RWPE2 (cell line): Measurements from ENCODE around the gene CTAG1B.
"Not testable (repeated sequence)": the region's sequence is repeated elsewhere in the genome, so short reads cannot be mapped to it uniquely, and the experiment has no call there.

Source experiments
- ATAC-seq: fragments of 200-7000 bp; cut with Tn5 transposase; 3 replicates; pipeline ENCODE4 v1.9.1; 2021; ENCODE audit warnings: low read depth
- DNase-seq: peaks from one replicate; pipeline ENCODE4 v3.0.0-alpha.2; 2020; ENCODE audit warnings: low spot score
- H3K27ac ChIP-seq: fragments of 450-650 bp; 2 replicates; pipeline ENCODE4 v1.5.1; 2017; ENCODE audit warnings: mild to moderate bottlenecking; ENCODE audit not compliant: poor library complexity, severe bottlenecking
- H3K27me3 ChIP-seq: fragments of 250-450 bp; sonication (Bioruptor Pico); 2 replicates; pipeline ENCODE4 v1.5.1; 2021; ENCODE audit warnings: mild to moderate bottlenecking, moderate library complexity; ENCODE audit not compliant: insufficient read depth, poor library complexity, severe bottlenecking
- H3K36me3 ChIP-seq: fragments of 250-450 bp; sonication (Bioruptor Pico); 2 replicates; pipeline ENCODE4 v1.5.1; 2020; ENCODE audit warnings: low read depth, mild to moderate bottlenecking, moderate library complexity
- H3K4me1 ChIP-seq: fragments of 250-450 bp; sonication (Bioruptor Pico); 2 replicates; pipeline ENCODE4 v1.5.1; 2021; ENCODE audit warnings: mild to moderate bottlenecking, moderate library complexity; ENCODE audit not compliant: insufficient read depth, poor library complexity, severe bottlenecking
- H3K4me3 ChIP-seq: fragments of 250-450 bp; sonication (Bioruptor Pico); 2 replicates; pipeline ENCODE4 v1.5.1; 2021; ENCODE audit warnings: mild to moderate bottlenecking, moderate library complexity; ENCODE audit not compliant: severe bottlenecking
- H3K9me3 ChIP-seq: fragments of 250-450 bp; sonication (Bioruptor Pico); 2 replicates; pipeline ENCODE4 v1.5.1; 2021; ENCODE audit warnings: mild to moderate bottlenecking, moderate library complexity; ENCODE audit not compliant: severe bottlenecking
- TF ChIP-seq, protein P1 (sequence below): fragments of 450-650 bp; IDR thresholded peaks from one replicate; pipeline ENCODE4 v1.5.1; 2017; ENCODE audit warnings: mild to moderate bottlenecking, moderate library complexity; ENCODE audit not compliant: poor library complexity, severe bottlenecking

CTAG1B gene

GRCh38 chrX:154619182-154619581 is at the start of gene CTAG1B:
TSS of gene CTAG1B (minus strand) at chrX:154619282. CDS start at chrX:154619218, 64 bp downstream.
- H3K27me3 ChIP-seq, H3K4me3 ChIP-seq, ATAC-seq, H3K9me3 ChIP-seq, H3K36me3 ChIP-seq, DNase-seq, H3K4me1 ChIP-seq, H3K27ac ChIP-seq: not testable (repeated sequence)

- Histone ChIP-seq H3K27ac (no peak overlapping the region), H3K4me3 (no peak overlapping the region), H3K4me1 (no peaks in the 10 kb centered on the region), H3K27me3 (no peaks in the 10 kb centered on the region), H3K36me3 (no peaks in the 10 kb centered on the region), H3K9me3 (no peaks in the 10 kb centered on the region)
- TF ChIP-seq, protein P1, sequence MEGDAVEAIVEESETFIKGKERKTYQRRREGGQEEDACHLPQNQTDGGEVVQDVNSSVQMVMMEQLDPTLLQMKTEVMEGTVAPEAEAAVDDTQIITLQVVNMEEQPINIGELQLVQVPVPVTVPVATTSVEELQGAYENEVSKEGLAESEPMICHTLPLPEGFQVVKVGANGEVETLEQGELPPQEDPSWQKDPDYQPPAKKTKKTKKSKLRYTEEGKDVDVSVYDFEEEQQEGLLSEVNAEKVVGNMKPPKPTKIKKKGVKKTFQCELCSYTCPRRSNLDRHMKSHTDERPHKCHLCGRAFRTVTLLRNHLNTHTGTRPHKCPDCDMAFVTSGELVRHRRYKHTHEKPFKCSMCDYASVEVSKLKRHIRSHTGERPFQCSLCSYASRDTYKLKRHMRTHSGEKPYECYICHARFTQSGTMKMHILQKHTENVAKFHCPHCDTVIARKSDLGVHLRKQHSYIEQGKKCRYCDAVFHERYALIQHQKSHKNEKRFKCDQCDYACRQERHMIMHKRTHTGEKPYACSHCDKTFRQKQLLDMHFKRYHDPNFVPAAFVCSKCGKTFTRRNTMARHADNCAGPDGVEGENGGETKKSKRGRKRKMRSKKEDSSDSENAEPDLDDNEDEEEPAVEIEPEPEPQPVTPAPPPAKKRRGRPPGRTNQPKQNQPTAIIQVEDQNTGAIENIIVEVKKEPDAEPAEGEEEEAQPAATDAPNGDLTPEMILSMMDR = no peak
- DNase-seq (no peak), ATAC-seq (no peak)
Measured at GRCh38 chrX:154661899-154662298, 42.8 kb upstream of the CTAG1B start.

GRCh38 chrX:154661170-154661569 is 42.1 kb upstream of the CTAG1B start:
- Histone ChIP-seq H3K27ac (no peak overlapping the region), H3K27me3 (no peaks in the 10 kb centered on the region), H3K36me3 (no peaks in the 10 kb centered on the region), H3K9me3 (no peaks in the 10 kb centered on the region), H3K4me1 (no peaks in the 10 kb centered on the region), H3K4me3 (no peak overlapping the region)
- DNase-seq = no peak
- TF ChIP-seq, protein P1 = no peak
- ATAC-seq = no peak

GRCh38 chrX:154660541-154660940 is 41.5 kb upstream of the CTAG1B start:
- DNase-seq (no peak), ATAC-seq (no peak)
- TF ChIP-seq, protein P1 = no peak
- no peaks in the 10 kb centered on the region for H3K27me3 ChIP-seq
- no peaks in the 10 kb centered on the region for H3K4me1 ChIP-seq
- no peak overlapping the region for H3K27ac ChIP-seq
- H3K36me3 ChIP-seq = no peaks in the 10 kb centered on the region
- H3K4me3 ChIP-seq = no peak overlapping the region
- H3K9me3 ChIP-seq = no peaks in the 10 kb centered on the region

- no peak overlapping the region for H3K27ac ChIP-seq
- no peak overlapping the region for H3K4me3 ChIP-seq
- H3K9me3 ChIP-seq = no peaks in the 10 kb centered on the region
- TF ChIP-seq, protein P1 = no peak
- no peak for ATAC-seq
- no peaks in the 10 kb centered on the region for H3K4me1 ChIP-seq
- H3K27me3 ChIP-seq = no peaks in the 10 kb centered on the region
- no peaks in the 10 kb centered on the region for H3K36me3 ChIP-seq
- DNase-seq = no peak
Measured at GRCh38 chrX:154658957-154659356, 39.9 kb upstream of the CTAG1B start.
